B cell (primary cell): ENCODE results near the gene GIGYF1. TPM values are rescaled to one million over a fixed set of nuclear protein-coding genes. Genes with fewer than 3 reads are reported as not detected.

ENCODE experiments used
- ATAC-seq: fragments of 200-7000 bp; cut with Tn5 transposase; one replicate; pipeline ENCODE4 v1.10.0; 2021; ENCODE audit warnings: low read depth, mild to moderate bottlenecking, moderate number of reproducible peaks, moderate library complexity
- CTCF ChIA-PET: fragments of 350-600 bp; sonication (Branson Sonifier 250); formaldehyde crosslinking; loops from one replicate; lab custom pipeline; 2021; ENCODE audit warnings: antibody characterized with exemption, inconsistent platforms; lab: Charles Lee
- POLR2A ChIA-PET: fragments of 350-600 bp; sonication (Branson Sonifier 250); formaldehyde crosslinking; loops from one replicate; lab custom pipeline; 2021; ENCODE audit warnings: antibody characterized with exemption; lab: Charles Lee
- DNase-seq: peaks from one replicate; pipeline ENCODE4 v3.0.0; 2013
- H2AFZ ChIP-seq: 2 replicates; pipeline ENCODE4 v1.6.1; 2012; ENCODE audit warnings: mild to moderate bottlenecking, low read depth, low read length; ENCODE audit not compliant: insufficient read depth, poor library complexity, severe bottlenecking
- H3K27ac ChIP-seq, 2 donors: 1 replicate in 1 of 2; 2 replicates in 1 of 2; pipeline ENCODE4 v1.5.1; 2012 to 2013; ENCODE audit warnings: low read length in 2 of 2, mild to moderate bottlenecking in 2 of 2, moderate library complexity in 1 of 2
- H3K27me3 ChIP-seq, 4 experiments: fragments of 200-600 bp in 1 of 4; sonication (generic) in 1 of 4; replicated peaks in 1 of 4; 1 replicate in 2 of 4; 2 replicates in 2 of 4; pipeline versions ENCODE4 v1.6.1 to v1.7.0; 2013 to 2016; ENCODE audit warnings: low read length in 3 of 4, mild to moderate bottlenecking in 2 of 4, mixed read lengths in 1 of 4, moderate library complexity in 1 of 4; ENCODE audit not compliant: insufficient read depth in 4 of 4, control insufficient read depth in 3 of 4; ENCODE audit errors: control extremely low read depth in 1 of 4
- H3K36me3 ChIP-seq, 2 experiments: replicated peaks in 1 of 2; 1 replicate in 1 of 2; 2 replicates in 1 of 2; pipeline versions ENCODE4 v1.6.1 to v1.7.1; 2013; ENCODE audit warnings: low read length in 1 of 2; ENCODE audit not compliant: insufficient read depth in 2 of 2, control insufficient read depth in 1 of 2; ENCODE audit errors: control extremely low read depth in 1 of 2, extremely low read depth in 1 of 2
- H3K4me1 ChIP-seq, 2 donors: fragments of 200-600 bp in 1 of 2; sonication (generic) in 1 of 2; 1 replicate in 1 of 2; 2 replicates in 1 of 2; pipeline versions ENCODE4 v1.5.1 to v1.6.1; 2013 to 2017; ENCODE audit warnings: low read length in 2 of 2; ENCODE audit not compliant: control insufficient read depth in 2 of 2, insufficient read depth in 2 of 2
- H3K4me2 ChIP-seq: replicated peaks from 2 replicates; pipeline ENCODE3; 2012; ENCODE audit warnings: mild to moderate bottlenecking, low read depth, low read length; ENCODE audit not compliant: poor library complexity, severe bottlenecking
- H3K4me3 ChIP-seq, 5 experiments: fragments of 200-600 bp in 1 of 5; sonication (generic) in 1 of 5; 1 replicate in 3 of 5; 2 replicates in 2 of 5; pipeline versions ENCODE4 v1.5.1 to v1.7.0; 2011 to 2016; ENCODE audit warnings: low read length in 4 of 5, mild to moderate bottlenecking in 4 of 5, low read depth in 2 of 5, control low read depth in 1 of 5, moderate library complexity in 1 of 5; ENCODE audit not compliant: insufficient read depth in 1 of 5; ENCODE audit errors: control extremely low read depth in 1 of 5, extremely low read depth in 1 of 5
- H3K79me2 ChIP-seq: fragments of 200-600 bp; sonication (generic); one replicate; pipeline ENCODE4 v1.6.0; 2016; ENCODE audit warnings: low read length; ENCODE audit not compliant: control insufficient read depth, insufficient read depth
- H3K9ac ChIP-seq: fragments of 200-600 bp; sonication (generic); 2 replicates; pipeline ENCODE4 v1.6.1; 2017; ENCODE audit warnings: mild to moderate bottlenecking, low read length, moderate library complexity
- H3K9me3 ChIP-seq, 3 donors: one replicate each; pipeline versions ENCODE4 v1.6.1 to v1.7.1; 2013; ENCODE audit warnings: low read length in 2 of 3; ENCODE audit not compliant: control insufficient read depth in 2 of 3, insufficient read depth in 1 of 3; ENCODE audit errors: control extremely low read depth in 1 of 3
- H4K20me1 ChIP-seq: 2 replicates; pipeline ENCODE4 v1.6.0; 2012; ENCODE audit warnings: mild to moderate bottlenecking, low read length; ENCODE audit not compliant: insufficient read depth, control insufficient read depth, poor library complexity, severe bottlenecking
- H3K27ac Mint-ChIP-seq: one replicate; pipeline ENCODE4 v1.8.0; 2021; ENCODE audit warnings: mixed read lengths
- H3K27me3 Mint-ChIP-seq: one replicate; pipeline ENCODE4 v1.8.0; 2021; ENCODE audit warnings: mixed read lengths
- H3K4me1 Mint-ChIP-seq: one replicate; pipeline ENCODE4 v1.8.0; 2021; ENCODE audit warnings: mixed read lengths
- H3K4me3 Mint-ChIP-seq: one replicate; pipeline ENCODE4 v1.8.0; 2021; ENCODE audit warnings: mixed read lengths
- H3K9me3 Mint-ChIP-seq: one replicate; pipeline ENCODE4 v1.8.0; 2022; ENCODE audit warnings: mixed read lengths; ENCODE audit not compliant: insufficient read depth
- EZH2 ChIP-seq: IDR thresholded peaks from 2 replicates; pipeline ENCODE4 v1.6.1; 2012; ENCODE audit warnings: borderline replicate concordance, low read depth, mild to moderate bottlenecking, moderate library complexity, low read length; ENCODE audit not compliant: insufficient read depth, poor library complexity, severe bottlenecking
- WGBS: methylation state at CpG from one replicate; pipeline ENCODE4 v1.1.5; 2013; ENCODE audit warnings: missing lambda C conversion rate; ENCODE audit not compliant: insufficient coverage; 5-methylcytosine and 5-hydroxymethylcytosine counted together
- intact Hi-C: fragments of 100-400 bp; cut with micrococcal nuclease; formaldehyde crosslinking; loops from one replicate; pipeline ENCODE4 v1.10.0; 2022
- polyA plus RNA-seq: library from polyadenylated mRNA; depleted of rRNA; stranded (reverse); fragments of >200 nt; gene quantifications from 2 replicates; pipeline ENCODE4 v1.2.3, GENCODE V29; 2012
- total RNA-seq, 2 donors: library from RNA; stranded (reverse); fragments of 120-200 nt in 1 of 2; gene quantifications; 1 replicate in 1 of 2; 2 replicates in 1 of 2; pipeline versions ENCODE4 v1.2.3 to v1.2.4, GENCODE V29; 2013 to 2022
- TF ChIP-seq, protein P1 (sequence below): fragments of 200-600 bp; IDR thresholded peaks from one replicate; pipeline ENCODE4 v1.8.0; 2022; ENCODE audit warnings: antibody characterized with exemption, mild to moderate bottlenecking

The GIGYF1 gene
- total and polyA plus RNA-seq, 2 donors (not counting 1 experiment from before 2014, with no cell fraction given): 45.9 to 134 TPM

DNA sequence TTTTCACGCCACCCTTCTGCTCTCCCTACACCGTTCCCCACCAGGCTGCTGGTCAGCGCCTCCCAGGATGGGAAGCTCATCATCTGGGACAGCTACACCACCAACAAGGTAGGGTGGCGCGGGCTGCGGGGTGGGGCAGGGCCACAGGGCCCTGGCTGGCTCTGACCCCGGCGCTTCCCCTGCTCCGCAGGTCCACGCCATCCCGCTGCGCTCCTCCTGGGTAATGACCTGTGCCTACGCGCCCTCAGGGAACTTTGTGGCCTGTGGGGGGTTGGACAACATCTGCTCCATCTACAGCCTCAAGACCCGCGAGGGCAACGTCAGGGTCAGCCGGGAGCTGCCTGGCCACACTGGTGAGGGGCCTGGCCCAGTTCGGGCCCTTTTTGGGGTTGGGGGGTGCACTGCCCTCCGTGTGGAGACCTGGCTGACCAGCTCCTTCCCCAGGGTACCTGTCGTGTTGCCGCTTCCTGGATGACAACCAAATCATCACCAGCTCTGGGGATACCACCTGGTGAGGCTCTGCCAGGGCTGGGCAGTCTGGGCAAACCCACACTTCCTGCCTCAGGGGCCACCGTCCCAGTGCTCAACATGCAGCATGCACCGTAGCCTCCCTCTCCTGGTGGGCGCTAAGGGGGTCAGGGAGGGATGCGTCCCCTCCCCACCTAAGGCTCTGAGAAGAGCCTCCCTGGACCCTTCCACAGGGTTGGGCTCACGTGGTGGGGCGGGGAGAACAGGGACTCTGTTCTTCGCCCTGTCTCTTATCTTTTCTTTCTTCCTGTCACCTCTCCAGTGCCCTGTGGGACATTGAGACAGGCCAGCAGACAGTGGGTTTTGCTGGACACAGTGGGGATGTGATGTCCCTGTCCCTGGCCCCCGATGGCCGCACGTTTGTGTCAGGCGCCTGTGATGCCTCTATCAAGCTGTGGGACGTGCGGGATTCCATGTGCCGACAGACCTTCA lies 16.5 kb downstream of the GIGYF1 start:
- Mint-ChIP-seq H3K27me3 (no peaks in the 10 kb centered on the region), H3K27ac (peak overlapping the region; percentile 85), H3K4me1 (peaks cover 10% of the 10 kb centered on the region), H3K4me3 (no peak overlapping the region), H3K9me3 (no peaks in the 10 kb centered on the region)
- Histone ChIP-seq H3K4me2 (no peak overlapping the region), H3K4me1 (peaks cover 0 to 9% of the 10 kb centered on the region in 2 donors), H3K4me3 (no peak overlapping the region), H3K9me3 (no peaks in the 10 kb centered on the region), H3K36me3 (peaks cover 0 to 51% of the 10 kb centered on the region in 2 experiments), H3K27me3 (no peaks in the 10 kb centered on the region), H3K27ac (no peak overlapping the region), H3K79me2 (peaks cover 12% of the 10 kb centered on the region), H3K9ac (no peak overlapping the region), H4K20me1 (peaks cover 50% of the 10 kb centered on the region), H2AFZ (no peak overlapping the region)
- no peak for ATAC-seq
- CTCF ChIA-PET: interaction anchor here (1.1 to 4.7 kb wide), 4 partner anchors 13 to 209 kb away, joined by 3 to 53 read pairs (median 10); partner anchors contain the start of gene POP7
- POLR2A ChIA-PET: interaction anchor here (0.5 to 2.4 kb wide), 8 partner anchors 14 to 91 kb away, joined by 3 to 9 read pairs (median 4); partner anchors contain the start of genes FBXO24, LRCH4, MOSPD3 and PCOLCE
- TF ChIP-seq, protein P1, sequence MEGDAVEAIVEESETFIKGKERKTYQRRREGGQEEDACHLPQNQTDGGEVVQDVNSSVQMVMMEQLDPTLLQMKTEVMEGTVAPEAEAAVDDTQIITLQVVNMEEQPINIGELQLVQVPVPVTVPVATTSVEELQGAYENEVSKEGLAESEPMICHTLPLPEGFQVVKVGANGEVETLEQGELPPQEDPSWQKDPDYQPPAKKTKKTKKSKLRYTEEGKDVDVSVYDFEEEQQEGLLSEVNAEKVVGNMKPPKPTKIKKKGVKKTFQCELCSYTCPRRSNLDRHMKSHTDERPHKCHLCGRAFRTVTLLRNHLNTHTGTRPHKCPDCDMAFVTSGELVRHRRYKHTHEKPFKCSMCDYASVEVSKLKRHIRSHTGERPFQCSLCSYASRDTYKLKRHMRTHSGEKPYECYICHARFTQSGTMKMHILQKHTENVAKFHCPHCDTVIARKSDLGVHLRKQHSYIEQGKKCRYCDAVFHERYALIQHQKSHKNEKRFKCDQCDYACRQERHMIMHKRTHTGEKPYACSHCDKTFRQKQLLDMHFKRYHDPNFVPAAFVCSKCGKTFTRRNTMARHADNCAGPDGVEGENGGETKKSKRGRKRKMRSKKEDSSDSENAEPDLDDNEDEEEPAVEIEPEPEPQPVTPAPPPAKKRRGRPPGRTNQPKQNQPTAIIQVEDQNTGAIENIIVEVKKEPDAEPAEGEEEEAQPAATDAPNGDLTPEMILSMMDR: no peak
- no peak for TF ChIP-seq EZH2
- intact Hi-C loops: loop anchor here (10.0 kb wide), 1 partner anchor 593 kb away; the partner anchor contains the start of genes COPS6 and ZNF3
- DNase-seq: peak; percentile 40
- WGBS: 93% methylated on average over 29 of the region's 36 CpGs
